ENCODE data around the gene AGAP4.
"Not testable (repeated sequence)": the region's sequence is repeated elsewhere in the genome, so short reads cannot be mapped to it uniquely, and the experiment has no call there.

DNA sequence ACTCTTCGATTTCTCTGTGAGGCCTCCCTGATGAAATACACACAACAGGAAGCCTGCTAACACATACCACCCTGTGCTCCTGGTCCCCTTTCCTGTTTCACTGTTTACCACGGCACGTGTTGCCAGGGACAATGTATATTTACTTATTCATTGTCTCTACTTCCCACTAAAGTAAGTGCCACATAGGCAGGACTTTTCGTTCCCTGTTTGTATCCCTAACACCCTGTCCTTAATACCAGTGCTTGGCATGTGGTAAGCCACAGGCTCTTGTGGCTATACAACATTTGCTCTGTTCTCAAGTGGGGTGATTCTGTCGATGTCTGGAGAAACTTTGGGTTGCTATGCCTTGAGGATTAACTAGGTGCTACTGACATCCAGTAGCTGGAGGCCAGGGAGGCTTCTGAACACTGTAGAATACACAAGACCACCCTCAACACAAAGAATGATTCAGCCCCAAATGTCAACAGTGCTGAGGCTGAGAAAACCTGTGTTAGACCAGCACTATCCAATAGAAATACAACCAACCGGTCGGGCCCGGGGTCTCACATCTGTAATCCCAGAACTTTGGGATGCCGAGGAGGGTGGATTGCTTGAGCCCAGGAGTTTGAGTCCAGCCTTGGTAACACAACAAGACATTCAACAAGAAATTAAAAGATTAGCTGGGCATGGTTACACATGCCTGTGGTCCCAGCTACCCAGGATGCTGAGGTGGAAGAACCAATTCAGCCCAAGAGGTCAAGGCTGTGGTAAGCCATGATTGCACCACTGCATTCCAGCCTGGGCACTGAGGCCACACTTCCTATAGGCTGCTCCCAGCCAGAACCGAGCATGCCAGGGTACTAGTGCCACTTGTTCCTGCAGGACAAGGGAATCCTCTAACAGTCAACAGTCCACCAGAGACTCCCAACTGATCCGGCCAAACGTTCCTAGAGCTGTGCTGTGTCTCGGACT lies 44.0 kb downstream of the AGAP4 start:
- TF ChIP-seq RAD21 (IDR thresholded peaks at IDR 0.05 in 1 of 2, conservative IDR thresholded peaks at IDR 0.05 in 1 of 2; ENCODE audit: low read depth in 2 of 2, low read length in 2 of 2); POLR2AphosphoS5 (IDR thresholded peaks at IDR 0.05; ENCODE audit: low read depth, low read length); CREB1 (IDR thresholded peaks at IDR 0.05); POLR2A (IDR thresholded peaks at IDR 0.05; ENCODE audit: control extremely low read depth in 1 of 2, low read depth in 2 of 2, low read length in 2 of 2); RXRA (IDR thresholded peaks at IDR 0.05; ENCODE audit: insufficient read depth, low read depth, low read length); TEAD4 (IDR thresholded peaks at IDR 0.05; ENCODE audit: low read depth, low read length): not testable (repeated sequence)
- TF ChIP-seq, protein P1, sequence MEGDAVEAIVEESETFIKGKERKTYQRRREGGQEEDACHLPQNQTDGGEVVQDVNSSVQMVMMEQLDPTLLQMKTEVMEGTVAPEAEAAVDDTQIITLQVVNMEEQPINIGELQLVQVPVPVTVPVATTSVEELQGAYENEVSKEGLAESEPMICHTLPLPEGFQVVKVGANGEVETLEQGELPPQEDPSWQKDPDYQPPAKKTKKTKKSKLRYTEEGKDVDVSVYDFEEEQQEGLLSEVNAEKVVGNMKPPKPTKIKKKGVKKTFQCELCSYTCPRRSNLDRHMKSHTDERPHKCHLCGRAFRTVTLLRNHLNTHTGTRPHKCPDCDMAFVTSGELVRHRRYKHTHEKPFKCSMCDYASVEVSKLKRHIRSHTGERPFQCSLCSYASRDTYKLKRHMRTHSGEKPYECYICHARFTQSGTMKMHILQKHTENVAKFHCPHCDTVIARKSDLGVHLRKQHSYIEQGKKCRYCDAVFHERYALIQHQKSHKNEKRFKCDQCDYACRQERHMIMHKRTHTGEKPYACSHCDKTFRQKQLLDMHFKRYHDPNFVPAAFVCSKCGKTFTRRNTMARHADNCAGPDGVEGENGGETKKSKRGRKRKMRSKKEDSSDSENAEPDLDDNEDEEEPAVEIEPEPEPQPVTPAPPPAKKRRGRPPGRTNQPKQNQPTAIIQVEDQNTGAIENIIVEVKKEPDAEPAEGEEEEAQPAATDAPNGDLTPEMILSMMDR (IDR thresholded peaks at IDR 0.05; ENCODE audit: control extremely low read depth in 1 of 3, insufficient read depth in 1 of 3, low read depth in 1 of 3, low read length in 3 of 3) = not testable (repeated sequence)

All from H1 (cell line).